ENCODE data around the gene FAHD1. TPM values are rescaled to one million over a fixed set of nuclear protein-coding genes. Genes with fewer than 3 reads are reported as not detected.
A peak's percentile ranks its signal among the peaks of the same experiment; 100 is the strongest.

The FAHD1 gene
- total RNA-seq, 4 donors from 2014 or later: 34.3 to 52.3 (median 46.9) TPM

DNA sequence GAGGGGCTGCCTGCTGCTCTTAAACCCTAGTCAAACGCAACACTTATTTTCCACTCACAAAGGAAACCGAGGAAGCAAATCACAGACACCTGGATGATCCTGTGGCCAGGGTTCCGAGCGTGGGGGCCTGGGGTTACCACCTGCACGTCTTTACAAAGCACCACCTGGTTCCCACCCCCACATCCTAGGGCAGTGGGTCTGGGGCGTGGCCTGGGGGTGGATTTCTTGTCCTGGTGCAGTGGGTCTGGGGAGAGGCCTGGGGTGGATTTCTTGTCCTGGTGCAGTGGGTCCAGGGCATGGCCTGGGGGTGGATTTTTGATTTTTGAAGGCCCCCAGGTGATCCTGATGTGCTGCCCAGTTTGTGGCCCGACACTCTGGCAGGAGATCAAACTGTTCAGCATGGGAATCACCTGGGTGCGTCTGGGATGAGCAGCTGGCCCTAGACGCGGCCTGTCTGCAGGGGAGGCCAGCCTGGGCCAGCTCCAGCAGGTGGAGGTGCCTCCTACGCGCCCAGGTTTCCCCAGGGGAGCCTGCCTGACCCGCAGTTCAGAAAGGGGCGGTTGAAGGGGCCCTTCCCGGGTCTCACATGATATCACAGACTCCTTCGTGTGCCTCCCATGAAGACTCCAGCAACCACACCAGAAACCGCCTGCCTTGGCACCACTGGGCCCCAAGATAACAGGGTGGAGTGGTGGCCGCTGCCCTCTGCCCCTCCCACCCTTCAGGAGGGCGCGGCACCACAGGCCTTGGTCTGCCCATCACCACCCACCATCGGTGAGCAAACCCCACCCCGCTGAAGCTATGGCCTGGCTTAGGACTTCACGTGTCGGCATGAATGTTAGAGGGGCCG, 6.7 kb upstream of the FAHD1 start:
- intact Hi-C loops (cut with DNase I): no loop called here
- no peak overlapping the region for H3K27ac ChIP-seq
- no peak for TF ChIP-seq POLR2A (IDR thresholded peaks at IDR 0.05)
- TF ChIP-seq, protein P1, sequence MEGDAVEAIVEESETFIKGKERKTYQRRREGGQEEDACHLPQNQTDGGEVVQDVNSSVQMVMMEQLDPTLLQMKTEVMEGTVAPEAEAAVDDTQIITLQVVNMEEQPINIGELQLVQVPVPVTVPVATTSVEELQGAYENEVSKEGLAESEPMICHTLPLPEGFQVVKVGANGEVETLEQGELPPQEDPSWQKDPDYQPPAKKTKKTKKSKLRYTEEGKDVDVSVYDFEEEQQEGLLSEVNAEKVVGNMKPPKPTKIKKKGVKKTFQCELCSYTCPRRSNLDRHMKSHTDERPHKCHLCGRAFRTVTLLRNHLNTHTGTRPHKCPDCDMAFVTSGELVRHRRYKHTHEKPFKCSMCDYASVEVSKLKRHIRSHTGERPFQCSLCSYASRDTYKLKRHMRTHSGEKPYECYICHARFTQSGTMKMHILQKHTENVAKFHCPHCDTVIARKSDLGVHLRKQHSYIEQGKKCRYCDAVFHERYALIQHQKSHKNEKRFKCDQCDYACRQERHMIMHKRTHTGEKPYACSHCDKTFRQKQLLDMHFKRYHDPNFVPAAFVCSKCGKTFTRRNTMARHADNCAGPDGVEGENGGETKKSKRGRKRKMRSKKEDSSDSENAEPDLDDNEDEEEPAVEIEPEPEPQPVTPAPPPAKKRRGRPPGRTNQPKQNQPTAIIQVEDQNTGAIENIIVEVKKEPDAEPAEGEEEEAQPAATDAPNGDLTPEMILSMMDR (IDR thresholded peaks at IDR 0.05): no peak
- H3K27me3 ChIP-seq: no peaks in the 10 kb centered on the region
- DNase-seq: no peak
- peaks cover 25 to 77% (median 39%) of the 10 kb centered on the region in 3 donors for H3K36me3 ChIP-seq
- peaks cover 6 to 32% (median 7%) of the 10 kb centered on the region in 3 donors for H3K4me1 ChIP-seq
- H3K4me3 ChIP-seq: no peak overlapping the region
- WGBS, 2 donors: 94 to 100% methylated on average over 3 to 5 of the region's 25 CpGs
- no peaks in the 10 kb centered on the region for H3K9me3 ChIP-seq

DNA sequence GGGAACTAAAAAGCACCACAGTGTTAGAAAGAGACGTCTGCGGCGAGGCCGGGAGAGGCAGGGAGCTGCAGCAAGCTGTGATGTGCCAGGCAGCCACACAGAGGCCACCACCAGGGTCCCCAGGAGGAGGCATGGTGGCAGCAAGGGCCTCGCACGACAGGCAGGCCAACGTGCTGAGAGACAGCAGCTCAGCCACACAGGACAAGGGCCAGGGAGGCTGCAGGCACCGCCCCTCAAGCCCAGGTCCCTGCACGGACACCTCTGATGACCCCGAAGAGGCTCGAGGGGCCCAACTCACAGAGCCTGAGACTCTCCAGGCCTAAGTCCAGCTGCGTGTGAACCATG, 6.1 kb upstream of the FAHD1 start:
- DNase-seq: no peak
- Histone ChIP-seq H3K27me3 (no peaks in the 10 kb centered on the region), H3K4me1 (peaks cover 12 to 38% (median 12%) of the 10 kb centered on the region in 3 donors), H3K9me3 (no peaks in the 10 kb centered on the region), H3K27ac (no peak overlapping the region), H3K4me3 (no peak overlapping the region), H3K36me3 (peaks cover 25 to 71% (median 39%) of the 10 kb centered on the region in 3 donors)
- TF ChIP-seq, protein P1 (IDR thresholded peaks at IDR 0.05): no peak
- no peak for TF ChIP-seq POLR2A (IDR thresholded peaks at IDR 0.05)
- WGBS, 2 donors: 90% methylated on average over 2 of the region's 12 CpGs; no CpG with 5 or more reads in 1 of the 2 donors
- intact Hi-C loops (cut with DNase I): no loop called here

DNA sequence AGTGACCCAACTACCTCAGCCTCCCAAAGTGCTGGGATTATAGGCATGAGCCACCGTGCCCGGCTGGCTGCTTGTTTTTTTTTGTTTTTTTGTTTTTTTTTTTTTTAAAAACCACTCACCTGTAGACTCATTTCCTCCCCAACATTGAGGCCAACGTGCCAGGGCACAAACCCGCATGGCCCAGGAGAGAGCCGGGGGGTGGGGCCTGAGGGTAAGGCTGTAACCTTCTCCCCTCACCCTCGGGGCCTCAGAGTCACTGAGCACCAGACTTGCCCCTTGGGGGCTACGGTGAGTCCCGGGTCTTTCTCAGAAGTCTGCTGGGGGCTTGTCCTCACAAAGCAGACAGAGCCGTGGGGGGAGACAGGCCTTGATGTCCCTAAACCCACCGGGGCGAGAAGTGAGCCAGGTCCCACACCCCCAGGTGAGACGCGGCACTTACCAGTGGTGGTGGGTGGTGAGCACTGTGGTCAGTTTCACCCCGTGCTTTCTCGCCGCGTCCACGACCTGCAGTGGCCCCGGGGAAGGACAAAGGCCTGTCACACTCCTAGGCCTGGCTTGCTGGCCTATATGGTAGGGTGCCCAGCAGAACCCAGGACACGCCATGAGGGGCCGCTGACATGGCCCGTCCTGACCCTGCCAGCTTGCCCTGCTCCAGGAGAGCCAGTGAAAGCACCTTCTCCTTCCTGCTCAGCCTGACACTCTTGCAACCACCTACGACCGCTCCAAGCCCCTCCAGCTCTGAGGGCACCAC, 5.0 kb upstream of the FAHD1 start:
- Histone ChIP-seq H3K4me1 (peaks cover 12 to 40% (median 15%) of the 10 kb centered on the region in 3 donors), H3K36me3 (peaks cover 16 to 60% (median 29%) of the 10 kb centered on the region in 3 donors), H3K27me3 (no peaks in the 10 kb centered on the region), H3K27ac (no peak overlapping the region), H3K9me3 (no peaks in the 10 kb centered on the region), H3K4me3 (no peak overlapping the region)
- intact Hi-C loops (cut with DNase I): no loop called here
- no peak for TF ChIP-seq POLR2A (IDR thresholded peaks at IDR 0.05)
- TF ChIP-seq, protein P1 (IDR thresholded peaks at IDR 0.05): no peak
- DNase-seq: no peak
- WGBS, 2 donors: 39 to 48% methylated on average over 5 to 7 of the region's 24 CpGs

DNA sequence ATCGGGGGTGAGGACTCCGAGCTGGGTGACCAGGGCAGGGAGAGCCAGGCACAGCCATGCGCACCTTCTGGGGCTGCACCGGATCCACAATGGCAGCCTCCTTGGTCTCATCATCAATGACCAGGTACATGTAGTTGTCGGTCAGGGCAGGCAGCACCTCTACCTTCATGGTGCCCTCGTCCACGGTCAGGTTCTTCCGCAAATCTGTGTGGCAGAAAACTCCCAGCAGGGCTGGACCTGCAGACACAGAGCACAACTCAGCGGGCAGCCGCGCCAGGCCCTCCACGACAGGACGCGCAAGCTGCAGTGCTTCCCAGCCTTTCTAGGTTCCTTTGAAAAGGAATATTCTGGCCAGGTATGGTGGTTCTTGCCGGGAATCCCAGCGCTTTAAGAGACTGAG, 4.2 kb upstream of the FAHD1 start:
- Histone ChIP-seq H3K27me3 (no peaks in the 10 kb centered on the region), H3K9me3 (no peaks in the 10 kb centered on the region), H3K4me3 (no peak overlapping the region), H3K36me3 (peaks cover 13 to 52% (median 29%) of the 10 kb centered on the region in 3 donors), H3K4me1 (peaks cover 16 to 44% (median 16%) of the 10 kb centered on the region in 3 donors), H3K27ac (no peak overlapping the region)
- no peak for DNase-seq
- intact Hi-C loops (cut with DNase I): no loop called here
- no peak for TF ChIP-seq POLR2A (IDR thresholded peaks at IDR 0.05)
- TF ChIP-seq, protein P1 (IDR thresholded peaks at IDR 0.05): no peak
- 91 to 95% methylated on average over 6 of the region's 16 CpGs for WGBS, 2 donors

DNA sequence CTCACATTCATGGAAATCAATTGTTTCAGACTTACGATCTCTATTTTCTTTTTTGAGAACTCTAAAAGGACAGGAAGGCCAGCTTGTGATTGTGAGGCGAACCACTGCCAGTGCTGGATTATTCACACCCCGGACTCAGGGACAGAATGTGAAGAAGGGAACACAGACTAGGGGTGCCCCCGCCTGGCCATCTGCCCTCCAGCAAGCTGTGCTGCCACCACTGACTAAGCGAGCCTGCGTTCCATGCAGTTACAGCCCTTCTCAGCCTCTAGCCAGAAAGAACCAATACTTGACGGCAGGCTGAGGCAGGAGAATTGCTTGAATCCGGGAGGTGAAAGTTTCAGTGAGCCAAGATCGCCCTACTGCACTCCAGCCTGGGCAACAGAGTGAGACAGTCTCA, 3.2 kb upstream of the FAHD1 start:
- TF ChIP-seq, protein P1 (IDR thresholded peaks at IDR 0.05): peak in 1 of 6 experiments; percentile 8
- no peak for TF ChIP-seq POLR2A (IDR thresholded peaks at IDR 0.05)

More for the DNA sequence above, 3.2 kb upstream of the FAHD1 start:
- H3K27ac ChIP-seq: no peak overlapping the region
- peaks cover 11 to 43% (median 26%) of the 10 kb centered on the region in 3 donors for H3K36me3 ChIP-seq
- H3K4me3 ChIP-seq: no peak overlapping the region
- H3K9me3 ChIP-seq: no peaks in the 10 kb centered on the region
- WGBS, 2 donors: 59 to 60% methylated on average over 5 to 9 of the region's 9 CpGs
- H3K4me1 ChIP-seq: peaks cover 21 to 54% (median 26%) of the 10 kb centered on the region in 3 donors
- intact Hi-C loops (cut with DNase I): no loop called here
- no peaks in the 10 kb centered on the region for H3K27me3 ChIP-seq
- DNase-seq: no peak
